GM12874 (cell line): Measurements from ENCODE around the gene F10.

ENCODE experiments used
- CTCF ChIP-seq: IDR thresholded peaks from 2 replicates; pipeline ENCODE4 v1.5.1; 2011; ENCODE audit warnings: low read depth, mild to moderate bottlenecking, control low read depth, low read length, moderate library complexity; ENCODE audit not compliant: insufficient read depth

Gene F10

GRCh38 chr13:113137691-113138298, 15.2 kb downstream of the F10 start:
- TF ChIP-seq CTCF: no peak

GRCh38 chr13:113138792-113139551, 16.4 kb downstream of the F10 start:
- TF ChIP-seq CTCF: no peak

DNA sequence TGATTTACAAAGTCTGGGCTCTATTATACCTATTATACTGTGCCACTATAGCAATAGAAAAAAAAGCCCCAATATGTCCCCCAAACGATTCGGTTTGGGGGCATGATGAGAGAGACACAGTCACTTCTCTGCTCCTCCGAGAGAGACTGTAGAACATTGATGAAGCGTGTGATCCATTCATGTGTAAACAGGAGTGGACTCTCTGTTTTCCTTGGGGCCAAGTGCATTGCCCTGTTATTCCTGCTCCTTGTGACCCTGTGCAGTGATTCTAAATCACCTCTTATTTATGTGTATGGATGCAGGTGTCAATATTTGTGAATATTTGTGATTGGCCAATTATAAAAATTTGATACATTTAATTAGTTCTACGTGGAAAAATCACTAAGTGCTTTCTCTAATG, 17.0 kb downstream of the F10 start:
- no peak for TF ChIP-seq CTCF

- TF ChIP-seq CTCF: no peak
These were observed 18.3 kb downstream of the F10 start for GRCh38 chr13:113140677-113141600.

DNA sequence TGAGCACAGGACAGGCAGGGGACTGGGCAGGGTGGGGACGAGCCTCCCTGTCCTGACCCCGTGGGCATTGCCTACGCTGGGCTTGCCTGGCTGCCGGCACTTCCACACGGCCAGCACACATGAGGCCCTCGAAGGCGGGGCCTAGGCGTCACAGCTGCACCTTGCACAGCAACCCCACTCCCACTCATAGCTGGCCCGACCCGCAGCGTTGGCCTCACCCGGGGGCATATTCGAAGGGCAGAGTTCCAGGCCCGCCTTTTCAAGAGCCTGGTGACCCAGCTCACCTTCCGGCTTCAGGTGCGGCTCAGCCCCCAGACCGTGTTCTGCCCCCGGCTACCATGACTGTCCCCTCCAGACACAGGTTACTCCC, 19.0 kb downstream of the F10 start:
- TF ChIP-seq CTCF: no peak

DNA sequence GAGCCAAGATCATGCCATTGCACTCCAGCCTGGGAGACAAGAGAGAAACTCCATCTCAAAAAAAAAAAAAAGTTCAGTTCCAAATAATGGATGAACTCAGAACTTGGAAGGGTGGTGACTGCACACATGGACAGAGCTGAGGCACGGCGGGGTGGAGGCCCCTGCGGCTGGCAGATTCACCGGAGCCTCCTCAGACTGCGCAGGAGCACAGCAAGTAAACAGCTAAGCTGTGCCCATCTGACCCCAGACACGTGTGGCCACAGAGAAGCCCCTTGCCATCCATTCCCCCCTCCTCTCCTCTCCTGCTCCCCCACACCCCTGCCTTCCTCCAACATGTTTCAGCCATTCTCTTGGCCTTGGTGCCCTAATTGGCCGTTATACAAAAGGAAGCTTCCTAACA, 20.3 kb downstream of the F10 start:
- no peak for TF ChIP-seq CTCF
